Aorta (tissue), 5 donors: ENCODE measurements around the gene CLMN. TPM values are rescaled to one million over a fixed set of nuclear protein-coding genes. Genes with fewer than 3 reads are reported as not detected.
A peak's percentile ranks its signal among the peaks of the same experiment; 100 is the strongest.

Source experiments
- ATAC-seq: fragments of 200-7000 bp; cut with Tn5 transposase; one replicate; pipeline ENCODE4 v1.9.1; 2022; ENCODE audit warnings: moderate library complexity; ENCODE audit not compliant: low FRiP score
- DNase-seq, 2 donors: peaks; one replicate each; pipeline ENCODE4 v3.0.0-alpha.2; 2020
- H3K27ac ChIP-seq, 2 donors: one replicate each; pipeline ENCODE4 v1.5.1; 2013; ENCODE audit warnings: low read length in 2 of 2, mild to moderate bottlenecking in 2 of 2, moderate library complexity in 2 of 2, control low read depth in 1 of 2, inconsistent platforms in 1 of 2, low read depth in 1 of 2
- H3K27me3 ChIP-seq, 2 donors: one replicate each; pipeline ENCODE4 v1.6.1; 2013; ENCODE audit warnings: control low read depth in 1 of 2, low read length in 1 of 2, mild to moderate bottlenecking in 1 of 2, moderate library complexity in 1 of 2; ENCODE audit not compliant: insufficient read depth in 2 of 2, control insufficient read depth in 1 of 2
- H3K36me3 ChIP-seq, 2 donors: one replicate each; pipeline ENCODE4 v1.6.1; 2013; ENCODE audit warnings: control low read depth in 1 of 2, low read length in 1 of 2, mild to moderate bottlenecking in 1 of 2; ENCODE audit not compliant: insufficient read depth in 2 of 2, control insufficient read depth in 1 of 2
- H3K4me1 ChIP-seq, 2 donors: one replicate each; pipeline ENCODE4 v1.6.1; 2013; ENCODE audit warnings: low read length in 2 of 2, control low read depth in 1 of 2, mild to moderate bottlenecking in 1 of 2, moderate library complexity in 1 of 2; ENCODE audit not compliant: insufficient read depth in 2 of 2, control insufficient read depth in 1 of 2
- H3K4me3 ChIP-seq, 2 donors: one replicate each; pipeline ENCODE4 v1.5.1; 2013; ENCODE audit warnings: low read length in 2 of 2, control low read depth in 1 of 2, mild to moderate bottlenecking in 1 of 2
- H3K9me3 ChIP-seq: one replicate; pipeline ENCODE4 v1.6.1; 2013; ENCODE audit warnings: mild to moderate bottlenecking, low read length; ENCODE audit not compliant: control insufficient read depth
- WGBS, 2 donors: extraction: QIAGEN DNeasy Blood & Tissue Kit; methylation state at CpG; one replicate each; pipeline ENCODE4 v1.1.7; 2013; 5-methylcytosine and 5-hydroxymethylcytosine counted together
- intact Hi-C, 2 donors: fragments of 100-400 bp; cut with DNase I; formaldehyde crosslinking; loops; one replicate each; pipeline versions ENCODE4 v1.14.2 to v1.15.0; 2022
- polyA plus RNA-seq, 2 donors: library from polyadenylated mRNA; stranded (reverse); fragments of 200-250 nt; gene quantifications; one replicate each; pipeline ENCODE4 v1.2.3, GENCODE V29; 2013
- total RNA-seq, 2 donors: library from RNA; stranded (reverse); fragmentation: NEBNext Ultra II Directional; extraction: Animal tissue kit (Norgen Biotek cat#: 25700); gene quantifications; one replicate each; pipeline ENCODE4 v1.2.1, GENCODE V29; 2021
- donor health status: healthy with polysubstance abuse.
- donor health status: Bipolar disorder and iron deficiency.
- donor health status: DM: no; HTN: no; CAD: no.
- donor health status: DM: no; HTN: no; CAD: no.
- donor health status: DM: yes; HTN: yes; CAD: no.

Gene CLMN
- total and polyA plus RNA-seq, 4 donors = 3.9 to 18.3 (median 11.0) TPM

- H3K4me3 ChIP-seq = no peak overlapping the region
- H3K27me3 ChIP-seq = no peaks in the 10 kb centered on the region
- WGBS, 2 donors = 89 to 95% methylated on average over 8 of the region's 8 CpGs
- H3K27ac ChIP-seq = no peak overlapping the region
- no peak for DNase-seq
- no peaks in the 10 kb centered on the region for H3K36me3 ChIP-seq
- no peak for ATAC-seq
- no peaks in the 10 kb centered on the region for H3K9me3 ChIP-seq
- H3K4me1 ChIP-seq = no peaks in the 10 kb centered on the region
- intact Hi-C loops = no loop called here
Observed at GRCh38 chr14:95297832-95298231, 21.9 kb downstream of the CLMN start.

- WGBS, 2 donors = 87 to 93% methylated on average over 5 of the region's 5 CpGs
- intact Hi-C loops = no loop called here
- DNase-seq (no peak), ATAC-seq (no peak)
- no peaks in the 10 kb centered on the region for H3K9me3 ChIP-seq
- no peak overlapping the region for H3K27ac ChIP-seq
- no peaks in the 10 kb centered on the region for H3K27me3 ChIP-seq
- no peak overlapping the region for H3K4me3 ChIP-seq
- H3K36me3 ChIP-seq = no peaks in the 10 kb centered on the region
- H3K4me1 ChIP-seq = no peaks in the 10 kb centered on the region
Observed at GRCh38 chr14:95296966-95297365, 22.7 kb downstream of the CLMN start.

DNA sequence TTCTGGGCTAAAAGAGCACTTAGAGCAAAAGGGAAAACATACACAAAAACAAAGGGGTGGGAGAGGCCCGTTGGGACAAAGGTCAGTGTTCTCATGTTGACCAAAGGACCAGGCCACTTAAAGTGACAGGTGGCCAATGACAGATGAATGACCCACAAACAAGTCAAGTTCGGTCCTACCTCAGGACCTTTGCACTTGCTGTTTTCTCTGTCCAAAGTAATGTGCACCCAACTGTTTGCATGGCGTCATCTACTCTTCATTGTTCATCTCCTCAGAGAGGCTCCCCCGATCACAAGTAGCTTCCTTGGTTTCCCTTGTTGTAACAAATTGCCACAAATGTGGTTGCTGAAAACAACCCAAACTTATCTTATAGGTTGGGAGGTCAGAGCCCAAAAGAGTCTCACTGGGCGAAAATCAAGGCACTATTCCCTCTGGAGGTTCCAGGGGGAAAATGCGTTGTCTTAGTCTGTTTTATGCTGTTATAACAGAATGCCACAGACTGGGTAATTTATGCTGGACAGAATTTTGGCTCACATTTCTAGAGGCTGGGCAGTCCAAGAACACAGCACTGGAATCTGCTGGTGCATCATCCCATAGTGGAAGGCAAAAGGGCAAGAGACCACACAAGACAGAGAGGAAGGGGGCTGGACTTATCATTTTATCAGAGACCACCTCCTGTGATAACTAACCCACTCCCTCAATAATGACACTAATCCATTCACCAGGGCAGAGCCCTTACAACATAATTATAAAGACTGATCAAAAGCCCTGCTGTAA, 23.9 kb downstream of the CLMN start:
- peaks cover 0 to 3% of the 10 kb centered on the region in 2 donors for H3K4me1 ChIP-seq
- DNase-seq = no peak
- H3K27me3 ChIP-seq = no peaks in the 10 kb centered on the region
- intact Hi-C loops = no loop called here
- no peak for ATAC-seq
- no peaks in the 10 kb centered on the region for H3K36me3 ChIP-seq
- no peaks in the 10 kb centered on the region for H3K9me3 ChIP-seq
- H3K27ac ChIP-seq = no peak overlapping the region
- WGBS, 2 donors = 85 to 89% methylated on average over 6 of the region's 6 CpGs
- no peak overlapping the region for H3K4me3 ChIP-seq

DNA sequence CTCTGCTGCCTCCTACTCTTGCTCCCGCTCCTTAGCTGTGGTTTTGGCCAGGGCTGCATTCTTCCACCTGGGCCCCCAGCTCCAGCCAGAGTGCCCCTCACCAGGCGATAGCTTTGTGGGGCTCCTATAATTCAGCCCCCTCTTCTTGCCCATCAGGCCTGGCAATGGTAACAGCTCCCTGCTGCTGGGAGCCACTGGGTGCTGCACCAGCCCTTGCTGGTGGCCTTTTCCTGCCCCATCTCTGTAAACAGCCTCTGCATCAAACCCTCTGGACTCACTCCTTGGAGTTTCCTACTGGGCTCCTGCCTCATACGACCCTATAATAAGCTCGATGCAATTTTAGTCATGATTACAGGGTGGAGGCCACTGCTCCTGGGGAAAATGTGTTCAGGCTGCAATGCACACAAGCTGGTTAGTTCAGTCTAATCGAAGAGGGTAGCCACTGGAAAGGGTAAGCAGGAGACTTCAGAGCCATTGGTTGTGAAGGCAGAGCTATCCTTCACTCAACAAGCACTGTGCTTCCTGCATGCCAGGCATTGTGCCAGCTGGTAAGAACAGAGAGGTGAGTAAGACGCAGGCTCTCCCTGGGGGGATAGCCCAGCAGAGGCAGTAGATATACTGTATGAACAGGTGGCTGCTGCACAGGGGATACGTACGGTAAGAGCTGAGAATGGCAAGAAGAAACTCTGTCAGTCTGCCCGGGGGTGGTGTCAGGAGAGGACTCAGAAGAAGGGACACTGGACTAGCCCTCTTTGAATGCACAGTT, 24.7 kb downstream of the CLMN start:
- intact Hi-C loops = no loop called here
- 86 to 91% methylated on average over 9 of the region's 9 CpGs for WGBS, 2 donors
- DNase-seq = no peak
- H3K36me3 ChIP-seq = no peaks in the 10 kb centered on the region
- H3K4me1 ChIP-seq = peaks cover 0 to 3% of the 10 kb centered on the region in 2 donors
- no peaks in the 10 kb centered on the region for H3K9me3 ChIP-seq
- peak; percentile 30 for ATAC-seq
- H3K4me3 ChIP-seq = no peak overlapping the region
- H3K27ac ChIP-seq = no peak overlapping the region
- H3K27me3 ChIP-seq = no peaks in the 10 kb centered on the region

- H3K27me3 ChIP-seq = no peaks in the 10 kb centered on the region
- H3K9me3 ChIP-seq = no peaks in the 10 kb centered on the region
- intact Hi-C loops = no loop called here
- H3K36me3 ChIP-seq = no peaks in the 10 kb centered on the region
- no peak for ATAC-seq
- 81 to 87% methylated on average over 7 of the region's 7 CpGs for WGBS, 2 donors
- DNase-seq = no peak
- no peak overlapping the region for H3K27ac ChIP-seq
- H3K4me3 ChIP-seq = no peak overlapping the region
- H3K4me1 ChIP-seq = peaks cover 0 to 3% of the 10 kb centered on the region in 2 donors
Observed at GRCh38 chr14:95294320-95294719, 25.4 kb downstream of the CLMN start.

- WGBS, 2 donors = 67 to 75% methylated on average over 5 of the region's 5 CpGs
- no peak for ATAC-seq
- Histone ChIP-seq H3K27ac (no peak overlapping the region), H3K4me1 (peaks cover 0 to 3% of the 10 kb centered on the region in 2 donors), H3K27me3 (no peaks in the 10 kb centered on the region), H3K36me3 (no peaks in the 10 kb centered on the region), H3K9me3 (no peaks in the 10 kb centered on the region), H3K4me3 (no peak overlapping the region)
- DNase-seq = no peak
- intact Hi-C loops = no loop called here
Observed at GRCh38 chr14:95293449-95293848, 26.3 kb downstream of the CLMN start.

DNA sequence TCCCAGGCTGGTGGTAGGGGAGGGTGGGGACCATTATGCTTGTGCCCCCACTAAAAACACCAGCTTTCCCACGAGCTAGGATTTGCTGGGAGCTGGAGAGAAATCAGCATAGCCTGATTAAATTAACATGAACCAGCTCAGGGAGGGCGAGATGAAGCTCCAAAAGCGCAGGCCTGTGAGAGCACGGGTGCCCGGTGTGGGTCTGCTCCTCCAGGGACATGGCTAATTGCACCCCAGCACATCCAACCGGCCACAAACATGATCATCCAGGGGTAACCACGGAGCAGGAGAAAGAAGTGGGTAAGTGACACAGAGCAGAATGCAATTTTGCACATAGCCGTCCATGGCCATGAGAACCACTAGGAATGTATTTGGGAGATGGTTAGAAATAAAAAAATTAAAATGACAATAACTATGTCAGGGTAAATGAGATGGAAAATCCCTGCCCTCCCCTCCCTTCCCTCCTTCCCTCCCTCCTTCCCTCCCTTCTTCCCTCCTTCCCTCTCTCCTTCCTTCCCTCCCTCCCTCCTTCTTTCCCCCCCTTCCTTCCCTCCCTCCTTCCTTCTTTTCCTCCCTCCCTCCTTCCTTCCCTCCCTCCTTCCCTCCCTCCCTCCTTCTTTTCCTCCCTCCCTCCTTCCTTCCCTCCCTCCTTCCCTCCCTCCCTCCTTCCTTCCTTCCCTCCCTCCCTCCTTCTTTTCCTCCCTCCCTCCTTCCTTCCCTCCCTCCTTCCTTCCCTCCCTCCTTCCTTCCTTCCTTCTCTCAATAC, 26.9 kb downstream of the CLMN start:
- Histone ChIP-seq H3K4me1 (peaks cover 0 to 3% of the 10 kb centered on the region in 2 donors), H3K4me3 (no peak overlapping the region), H3K9me3 (no peaks in the 10 kb centered on the region), H3K27ac (no peak overlapping the region), H3K36me3 (no peaks in the 10 kb centered on the region), H3K27me3 (no peaks in the 10 kb centered on the region)
- ATAC-seq (no peak), DNase-seq (no peak)
- 80 to 82% methylated on average over 8 of the region's 8 CpGs for WGBS, 2 donors
- intact Hi-C loops = no loop called here

DNA sequence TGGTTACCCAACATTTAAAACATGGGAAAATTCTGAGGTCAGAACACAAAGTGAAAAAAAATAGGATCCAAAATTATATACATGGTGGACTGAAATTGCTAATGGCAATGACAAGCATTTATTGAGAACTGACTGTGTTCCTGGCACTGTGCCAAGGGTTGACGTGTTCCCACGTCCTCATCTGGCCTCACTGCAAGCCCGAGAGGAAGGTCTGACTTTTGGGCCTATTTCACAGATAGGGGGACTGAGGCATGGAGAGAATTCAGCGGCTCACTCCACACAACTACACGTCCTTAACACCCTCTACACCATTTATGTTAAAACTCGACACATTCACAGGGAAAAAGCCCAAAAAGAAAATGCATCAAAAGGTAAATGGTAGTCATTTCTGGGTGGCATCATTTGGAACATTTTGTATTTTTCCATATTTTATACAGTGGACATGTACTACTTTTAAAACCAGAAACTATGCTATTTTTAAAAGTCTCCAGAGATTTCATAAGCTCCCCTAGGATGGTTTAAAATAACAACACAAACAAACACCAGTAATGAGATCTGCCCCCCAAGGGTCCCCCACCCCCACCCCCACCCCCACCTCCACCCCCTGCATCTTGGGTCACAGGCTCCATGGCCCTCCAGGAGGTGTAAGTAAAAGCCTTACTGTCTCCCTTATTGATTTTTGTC, 27.7 kb downstream of the CLMN start:
- intact Hi-C loops = no loop called here
- WGBS, 2 donors = 50% methylated on average over 6 of the region's 6 CpGs
- H3K27ac ChIP-seq = no peak overlapping the region
- no peaks in the 10 kb centered on the region for H3K36me3 ChIP-seq
- H3K9me3 ChIP-seq = no peaks in the 10 kb centered on the region
- no peak overlapping the region for H3K4me3 ChIP-seq
- DNase-seq (peak; percentile 75 to 88), ATAC-seq (peak; percentile 48)
- H3K27me3 ChIP-seq = no peaks in the 10 kb centered on the region
- H3K4me1 ChIP-seq = peaks cover 0 to 3% of the 10 kb centered on the region in 2 donors
